ENCODE data around the gene EHF. TPM values are rescaled to one million over a fixed set of nuclear protein-coding genes. Genes with fewer than 3 reads are reported as not detected.

Gene EHF
- total and polyA plus RNA-seq, 2 donors (not counting 1 experiment from before 2014, with no cell fraction given), result 0.51 TPM; not detected in 1

DNA sequence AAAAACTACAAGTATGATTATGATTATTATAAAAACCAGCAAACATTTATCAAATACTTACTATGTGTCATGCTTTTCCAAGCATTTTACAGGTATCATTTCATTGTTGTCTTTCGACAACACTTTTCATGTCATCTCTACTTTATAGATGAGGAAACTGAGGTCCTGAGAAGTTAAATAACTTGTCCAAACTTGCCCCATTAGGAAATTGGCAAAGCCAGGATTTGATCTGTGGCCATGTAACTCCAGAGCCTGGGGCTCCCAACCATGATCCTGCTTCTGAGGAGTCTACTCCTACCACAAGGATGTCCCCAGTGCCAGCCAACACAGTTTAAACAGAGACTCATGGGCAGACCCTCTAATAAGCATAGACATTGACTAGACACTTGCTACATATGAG is 15.2 kb downstream of the EHF start:
- TF ChIP-seq CTCF (conservative IDR thresholded peaks at IDR 0.05 in 1 of 2, IDR thresholded peaks at IDR 0.05 in 1 of 2; ENCODE audit: low read depth in 1 of 2, low read length in 2 of 2) (no peak), EZH2 (IDR thresholded peaks at IDR 0.05; ENCODE audit: low read length, missing control alignments) (no peak)
- no peaks in the 10 kb centered on the region for H4K20me1 ChIP-seq (ENCODE audit: control insufficient read depth, extremely low read depth, insufficient read depth, low read length)
- H3K4me2 ChIP-seq (ENCODE audit: extremely low read depth, insufficient read depth, low read length), result no peak overlapping the region
- H3K9ac ChIP-seq (ENCODE audit: insufficient read depth, low read length), result no peak overlapping the region
- H3K36me3 ChIP-seq (ENCODE audit: control insufficient read depth, insufficient read depth, low read length), result no peaks in the 10 kb centered on the region
- DNase-seq (ENCODE audit: low read depth in 2 of 2), result no peak
- H2AFZ ChIP-seq (ENCODE audit: low read length), result no peak overlapping the region
- no peaks in the 10 kb centered on the region for H3K79me2 ChIP-seq (ENCODE audit: control insufficient read depth, insufficient read depth, low read length)
- H3K9me3 ChIP-seq (ENCODE audit: control insufficient read depth, insufficient read depth, low read depth, low read length), result no peaks in the 10 kb centered on the region
- no peak overlapping the region for H3K4me3 ChIP-seq (replicated peaks in 1 of 4; ENCODE audit: control extremely low read depth in 1 of 4, insufficient read depth in 1 of 4, low read depth in 3 of 4, low read length in 4 of 4)
- no peak overlapping the region for H3K27ac ChIP-seq (ENCODE audit: insufficient read depth, low read length)
- H3K27me3 ChIP-seq (ENCODE audit: control insufficient read depth, insufficient read depth, low read length), result no peaks in the 10 kb centered on the region
- peaks cover 4% of the 10 kb centered on the region for H3K4me1 ChIP-seq (ENCODE audit: control insufficient read depth, extremely low read depth, insufficient read depth, low read length)

DNA sequence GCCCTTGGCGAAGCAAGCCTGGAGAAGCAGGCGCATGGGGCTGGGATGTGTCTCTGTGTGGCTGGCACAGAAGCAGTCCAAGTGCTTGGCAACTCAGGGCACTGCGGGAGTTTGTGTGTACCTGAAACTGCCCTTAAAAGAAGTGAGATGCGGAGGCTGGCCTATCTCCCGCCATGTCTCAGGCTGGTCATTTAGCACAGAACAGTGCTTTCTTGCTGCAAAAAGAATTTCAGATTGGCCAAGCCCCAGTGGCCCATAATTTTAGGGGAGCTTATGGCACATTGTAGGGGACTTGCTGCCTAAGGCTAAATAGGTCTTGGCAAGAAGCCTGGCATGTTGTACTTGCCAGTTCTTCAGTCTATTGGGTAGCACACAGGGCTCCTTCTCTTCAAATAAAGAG is 16.4 kb downstream of the EHF start:
- Histone ChIP-seq H4K20me1 (ENCODE audit: control insufficient read depth, extremely low read depth, insufficient read depth, low read length) (no peaks in the 10 kb centered on the region), H3K4me2 (ENCODE audit: extremely low read depth, insufficient read depth, low read length) (no peak overlapping the region), H3K27me3 (ENCODE audit: control insufficient read depth, insufficient read depth, low read length) (no peaks in the 10 kb centered on the region), H3K27ac (ENCODE audit: insufficient read depth, low read length) (no peak overlapping the region), H3K79me2 (ENCODE audit: control insufficient read depth, insufficient read depth, low read length) (no peaks in the 10 kb centered on the region), H2AFZ (ENCODE audit: low read length) (no peak overlapping the region), H3K4me1 (ENCODE audit: control insufficient read depth, extremely low read depth, insufficient read depth, low read length) (peaks cover 4% of the 10 kb centered on the region), H3K36me3 (ENCODE audit: control insufficient read depth, insufficient read depth, low read length) (no peaks in the 10 kb centered on the region), H3K4me3 (replicated peaks in 1 of 4; ENCODE audit: control extremely low read depth in 1 of 4, insufficient read depth in 1 of 4, low read depth in 3 of 4, low read length in 4 of 4) (no peak overlapping the region), H3K9ac (ENCODE audit: insufficient read depth, low read length) (no peak overlapping the region), H3K9me3 (ENCODE audit: control insufficient read depth, insufficient read depth, low read depth, low read length) (no peaks in the 10 kb centered on the region)
- no peak for TF ChIP-seq CTCF (conservative IDR thresholded peaks at IDR 0.05 in 1 of 2, IDR thresholded peaks at IDR 0.05 in 1 of 2; ENCODE audit: low read depth in 1 of 2, low read length in 2 of 2)
- no peak for TF ChIP-seq EZH2 (IDR thresholded peaks at IDR 0.05; ENCODE audit: low read length, missing control alignments)
- DNase-seq (ENCODE audit: low read depth in 2 of 2), result no peak

- Histone ChIP-seq H3K4me1 (ENCODE audit: control insufficient read depth, extremely low read depth, insufficient read depth, low read length) (no peaks in the 10 kb centered on the region), H4K20me1 (ENCODE audit: control insufficient read depth, extremely low read depth, insufficient read depth, low read length) (no peaks in the 10 kb centered on the region), H3K9me3 (ENCODE audit: control insufficient read depth, insufficient read depth, low read depth, low read length) (no peaks in the 10 kb centered on the region), H3K4me2 (ENCODE audit: extremely low read depth, insufficient read depth, low read length) (no peak overlapping the region), H2AFZ (ENCODE audit: low read length) (no peak overlapping the region), H3K27me3 (ENCODE audit: control insufficient read depth, insufficient read depth, low read length) (no peaks in the 10 kb centered on the region), H3K9ac (ENCODE audit: insufficient read depth, low read length) (no peak overlapping the region), H3K4me3 (replicated peaks in 1 of 4; ENCODE audit: control extremely low read depth in 1 of 4, insufficient read depth in 1 of 4, low read depth in 3 of 4, low read length in 4 of 4) (no peak overlapping the region), H3K79me2 (ENCODE audit: control insufficient read depth, insufficient read depth, low read length) (no peaks in the 10 kb centered on the region), H3K36me3 (ENCODE audit: control insufficient read depth, insufficient read depth, low read length) (no peaks in the 10 kb centered on the region), H3K27ac (ENCODE audit: insufficient read depth, low read length) (no peak overlapping the region)
- no peak for DNase-seq (ENCODE audit: low read depth in 2 of 2)
- TF ChIP-seq EZH2 (IDR thresholded peaks at IDR 0.05; ENCODE audit: low read length, missing control alignments) (no peak), CTCF (conservative IDR thresholded peaks at IDR 0.05 in 1 of 2, IDR thresholded peaks at IDR 0.05 in 1 of 2; ENCODE audit: low read depth in 1 of 2, low read length in 2 of 2) (no peak)
Measured at GRCh38 chr11:34638897-34639296, 18.0 kb downstream of the EHF start.

Data from fibroblast of lung (primary cell).